ENCODE data around the gene LPIN2.
"Not testable (repeated sequence)": the region's sequence is repeated elsewhere in the genome, so short reads cannot be mapped to it uniquely, and the experiment has no call there.

LPIN2 gene

DNA sequence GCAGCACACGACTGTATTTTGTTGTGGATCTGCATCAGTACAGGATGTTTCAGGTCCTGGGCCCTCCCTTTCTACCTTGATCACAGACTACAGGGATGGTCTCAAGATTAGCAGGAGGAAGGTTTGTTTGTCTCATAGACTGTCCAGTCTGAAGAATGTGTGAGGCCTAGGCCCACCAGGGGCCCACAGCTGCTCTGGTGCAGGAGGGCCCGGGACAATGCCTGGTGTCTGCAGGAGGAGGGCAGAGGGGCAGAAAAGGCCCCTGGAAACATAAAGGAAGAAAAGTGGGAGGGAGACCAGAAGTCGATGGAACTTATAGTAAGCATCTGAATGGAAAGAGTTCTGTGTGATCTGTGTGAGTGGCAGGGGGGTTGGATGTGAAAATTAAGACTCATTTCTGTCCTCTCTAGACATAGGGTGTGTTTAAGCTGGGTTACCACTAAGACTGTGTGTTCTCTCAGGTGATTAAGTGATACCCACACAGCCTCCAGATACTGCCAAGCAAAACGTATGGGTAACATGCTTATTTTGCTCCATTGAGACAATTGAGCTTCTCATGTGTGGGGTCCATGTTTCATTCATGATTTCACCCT, 33.4 kb upstream of the LPIN2 start:
- DNase-seq (ENCODE audit: low spot score) = no peak

GRCh38 chr18:3044931-3045698, 32.2 kb upstream of the LPIN2 start:
- no peak for DNase-seq (ENCODE audit: low spot score)

- DNase-seq (ENCODE audit: low spot score) = no peak
Measured at GRCh38 chr18:3042379-3042778, 29.4 kb upstream of the LPIN2 start.

DNA sequence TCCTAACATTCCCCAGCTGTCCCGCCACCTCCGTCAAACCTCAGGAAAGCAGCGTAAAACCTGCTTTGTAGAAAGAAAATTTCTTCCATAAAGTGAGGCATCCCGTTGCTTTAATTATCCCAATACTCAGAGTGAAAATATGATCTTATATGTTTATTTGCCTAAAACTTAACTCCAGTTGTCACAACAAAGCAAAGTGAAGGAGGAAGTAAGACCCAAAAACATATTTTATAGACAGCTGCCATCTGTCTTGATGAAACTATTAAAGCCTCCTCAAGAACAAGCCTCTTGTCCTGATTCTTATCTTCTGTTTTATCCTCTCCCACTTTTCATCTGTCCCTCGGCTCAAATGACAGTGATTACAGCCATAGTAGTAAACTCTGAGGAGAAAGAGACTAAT, 28.9 kb upstream of the LPIN2 start:
- DNase-seq (ENCODE audit: low spot score) = peak; percentile 18

DNA sequence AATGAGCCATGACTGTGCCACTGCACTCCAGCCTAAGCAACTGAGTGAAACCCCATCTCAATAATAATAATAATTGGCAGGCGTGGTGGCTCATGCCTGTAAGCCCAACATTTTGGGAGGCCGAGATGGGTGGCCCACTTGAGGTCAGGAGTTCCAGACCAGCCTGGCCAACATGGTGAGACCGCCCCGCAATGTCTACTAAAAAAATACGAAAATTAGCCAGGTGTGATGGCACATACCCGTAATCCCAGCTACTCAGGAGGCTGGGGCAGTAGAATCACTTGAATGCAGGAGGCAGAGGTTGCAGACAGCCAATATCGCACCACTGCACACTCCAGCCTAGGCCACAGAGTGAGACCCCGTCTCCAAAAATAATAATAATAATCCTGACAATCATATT, 27.9 kb upstream of the LPIN2 start:
- no peak for DNase-seq (ENCODE audit: low spot score)

GRCh38 chr18:3040173-3040572, 27.2 kb upstream of the LPIN2 start:
- DNase-seq (ENCODE audit: low spot score) = no peak

GRCh38 chr18:3037423-3037915, 24.5 kb upstream of the LPIN2 start:
- no peak for DNase-seq (ENCODE audit: low spot score)

DNA sequence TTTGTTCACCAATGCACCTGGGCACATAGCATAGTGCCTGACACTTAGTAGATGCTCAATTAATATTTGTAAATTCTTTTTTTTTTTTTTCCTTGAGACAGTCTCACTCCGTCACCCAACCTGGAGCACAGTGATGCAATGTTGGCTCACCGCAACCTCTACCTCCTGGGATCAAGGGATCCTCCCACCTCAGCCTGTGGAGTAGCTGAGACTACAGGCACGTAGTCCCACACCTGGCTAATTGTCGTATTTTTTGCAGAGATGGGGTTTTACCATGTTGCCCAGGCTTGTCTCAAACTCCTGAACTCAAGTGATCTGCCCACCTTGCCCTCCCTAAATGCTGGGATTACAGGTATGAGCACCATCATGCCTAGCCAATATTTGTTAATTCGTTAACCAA, 23.2 kb upstream of the LPIN2 start:
- DNase-seq (ENCODE audit: low spot score) = no peak

DNA sequence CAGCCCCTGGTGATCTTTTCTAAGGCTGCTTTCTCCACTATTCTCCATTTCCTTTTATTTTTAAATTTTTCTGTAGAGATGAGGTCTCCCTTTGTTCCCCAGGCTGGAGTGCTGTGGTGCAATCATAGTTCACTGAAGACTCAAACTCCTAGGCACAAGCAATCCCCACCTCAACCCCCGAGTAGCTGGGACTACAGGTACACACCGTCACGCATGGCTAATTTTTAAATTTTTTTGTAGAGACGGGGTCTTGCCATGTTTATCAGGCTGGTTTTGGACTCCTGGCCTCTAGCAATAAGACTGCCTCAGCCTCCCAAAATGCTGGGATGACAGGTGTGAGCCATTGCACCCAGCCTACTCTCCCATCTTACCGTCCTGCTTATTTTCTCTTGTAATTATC, 22.7 kb upstream of the LPIN2 start:
- DNase-seq (ENCODE audit: low spot score) = no peak

DNA sequence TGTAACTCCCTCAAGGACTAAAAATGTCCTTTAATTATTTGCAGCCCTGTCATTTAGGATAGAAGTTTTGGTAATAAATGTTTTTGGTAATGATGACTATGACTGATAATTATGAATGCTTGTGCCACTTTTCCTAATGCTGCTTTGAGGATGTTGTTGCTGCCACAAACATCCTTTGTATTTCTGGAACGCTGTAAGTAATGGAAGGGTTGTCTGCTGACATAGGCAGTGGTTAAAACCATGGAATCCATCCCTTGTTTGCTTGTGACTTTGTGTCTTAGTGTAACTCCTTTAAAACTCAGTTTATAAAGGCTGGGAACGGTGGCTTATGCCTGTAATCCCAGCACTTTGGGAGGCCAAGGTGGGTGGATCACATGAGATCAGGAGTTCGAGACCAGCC, 19.8 kb upstream of the LPIN2 start:
- no peak for DNase-seq (ENCODE audit: low spot score)

GRCh38 chr18:3029215-3029952, 16.4 kb upstream of the LPIN2 start:
- DNase-seq (ENCODE audit: low spot score) = no peak

GRCh38 chr18:3028115-3028514, 15.2 kb upstream of the LPIN2 start:
- not testable (repeated sequence) for DNase-seq (ENCODE audit: low spot score)

DNA sequence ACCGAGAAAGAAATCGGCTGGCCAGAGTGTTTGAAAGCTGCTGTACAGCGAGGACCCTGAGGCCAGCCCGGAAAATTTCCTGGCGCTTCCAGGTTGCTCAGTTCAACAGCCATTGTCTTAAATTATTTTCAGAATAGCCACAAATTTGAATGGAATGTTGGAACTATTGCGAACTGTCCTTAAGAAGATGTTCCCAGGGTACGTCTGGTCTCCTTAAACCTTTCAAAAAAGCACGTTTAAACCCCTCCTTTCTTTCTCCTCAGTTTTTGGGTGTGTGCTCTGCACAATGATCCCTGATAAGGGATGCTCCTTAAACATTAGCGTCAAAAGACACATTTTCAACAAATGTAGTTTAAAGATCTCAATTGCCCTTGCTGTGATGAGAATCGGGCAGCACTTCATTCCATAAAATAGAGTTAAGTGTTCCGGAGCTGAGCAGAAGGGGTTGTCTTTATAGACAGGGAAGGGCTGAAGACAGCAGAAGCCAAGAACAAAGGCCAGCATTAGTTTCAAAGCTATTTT, 14.5 kb upstream of the LPIN2 start:
- DNase-seq (ENCODE audit: low spot score) = no peak

DNA sequence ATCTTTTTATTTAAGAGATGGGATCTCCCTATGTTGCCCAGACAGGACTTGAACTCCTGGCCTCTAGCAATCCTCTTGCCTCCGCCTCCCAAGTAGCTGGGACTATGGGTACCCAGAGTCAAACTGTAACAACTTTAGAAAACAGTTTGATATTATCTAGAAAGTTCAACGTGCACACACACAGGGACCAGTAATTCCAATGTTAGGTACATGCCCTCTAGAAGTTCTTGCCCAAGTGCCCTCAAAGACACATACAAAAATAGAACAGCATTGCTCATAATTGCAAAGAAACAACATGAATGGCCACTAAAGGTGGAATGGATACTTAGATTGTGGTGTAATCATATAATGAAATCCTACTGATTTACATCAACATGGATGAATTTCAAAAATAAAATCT, 12.6 kb upstream of the LPIN2 start:
- DNase-seq (ENCODE audit: low spot score) = no peak

- not testable (repeated sequence) for DNase-seq (ENCODE audit: low spot score)
Measured at GRCh38 chr18:3023603-3024002, 10.7 kb upstream of the LPIN2 start.

DNA sequence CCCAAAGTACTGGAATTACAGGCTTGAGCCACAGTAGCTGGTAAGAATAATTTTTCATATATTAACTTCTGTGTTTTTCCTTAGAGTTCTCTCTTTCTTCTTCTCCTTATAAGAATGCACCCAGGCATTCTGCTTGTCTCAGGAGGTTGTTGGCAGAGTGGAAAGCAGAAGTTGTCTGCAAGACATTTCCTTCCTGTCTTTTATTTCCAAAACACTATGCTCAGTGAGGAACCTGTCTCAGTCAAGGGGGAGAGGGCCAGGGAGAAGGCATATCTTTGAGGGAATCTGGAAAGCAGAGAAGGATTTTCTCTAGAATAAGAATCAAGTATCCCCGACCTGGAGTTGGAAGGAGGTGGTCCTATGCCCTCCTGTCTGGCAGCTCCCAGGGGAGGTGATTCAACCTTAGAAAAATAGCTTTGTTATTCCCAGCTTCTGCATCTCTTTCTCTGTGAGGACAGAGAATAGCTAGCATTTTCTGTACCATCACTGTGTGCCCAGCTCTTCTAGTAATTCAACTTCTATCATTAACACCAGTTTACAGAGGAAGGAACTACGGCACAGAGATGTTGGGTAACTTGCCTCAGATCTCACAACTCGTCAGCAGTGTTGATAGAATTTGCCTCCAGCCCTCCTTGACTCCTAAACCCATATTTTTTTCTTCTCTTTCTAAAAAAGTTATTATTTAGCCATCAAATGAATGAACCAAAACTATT, 3.8 kb upstream of the LPIN2 start:
- no peak for DNase-seq (ENCODE audit: low spot score)

GRCh38 chr18:3015851-3016250, 2.9 kb upstream of the LPIN2 start:
- no peak for DNase-seq (ENCODE audit: low spot score)

GRCh38 chr18:3015204-3015592, 2.3 kb upstream of the LPIN2 start:
- no peak for DNase-seq (ENCODE audit: low spot score)

GRCh38 chr18:3014503-3015203, 1.7 kb upstream of the LPIN2 start:
- DNase-seq (ENCODE audit: low spot score) = no peak

DNA sequence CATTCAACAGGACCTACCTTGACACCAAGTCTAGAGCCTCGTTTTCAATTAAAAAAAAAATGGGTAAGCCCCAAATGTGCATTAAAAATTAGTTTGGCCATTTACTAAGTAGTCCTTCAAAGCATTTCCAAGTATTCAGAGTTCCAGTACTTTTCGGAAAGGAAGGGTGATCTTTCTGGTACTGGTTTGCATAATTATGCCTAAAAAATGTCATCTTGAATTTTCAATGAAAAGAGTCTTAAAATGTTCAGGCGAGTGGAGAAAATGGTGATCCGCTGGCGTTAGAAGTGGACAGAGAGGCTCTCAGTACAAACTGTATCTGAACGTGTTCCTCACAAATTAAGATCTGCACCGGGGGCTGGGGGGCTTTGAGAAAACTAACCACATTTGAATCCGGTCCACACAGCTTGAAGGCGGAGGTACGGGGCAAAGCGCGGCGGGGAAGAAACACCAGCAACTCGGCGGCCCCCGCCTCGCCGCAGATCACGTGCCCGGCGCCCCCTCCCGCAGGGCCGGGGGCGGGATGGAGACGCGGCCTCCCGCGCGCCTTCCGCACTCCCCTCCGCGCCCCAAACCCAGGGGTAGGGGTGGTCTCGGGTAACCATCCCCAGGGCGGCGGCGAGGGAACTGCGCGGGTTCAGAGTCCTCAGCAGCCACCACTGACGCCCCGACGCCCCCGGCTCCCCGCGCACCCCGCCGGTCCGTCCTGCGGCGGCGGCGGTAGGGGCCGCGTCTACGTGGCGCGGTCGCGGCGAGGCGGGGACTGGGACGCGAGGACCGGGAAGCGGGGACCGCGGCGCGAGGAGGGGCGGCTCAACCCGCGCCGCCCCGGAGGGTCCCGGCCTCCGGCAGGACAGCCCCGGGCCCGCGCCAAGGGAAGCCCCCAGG, 564 bp downstream of the LPIN2 start:
- DNase-seq (ENCODE audit: low spot score) = peak; percentile 42
